HepG2 (cell line): ENCODE results near the gene PRSS33. TPM values are rescaled to one million over a fixed set of nuclear protein-coding genes. Genes with fewer than 3 reads are reported as not detected.

Experiments used
- ARID4A ChIP-seq: sonication (generic); formaldehyde crosslinking; IDR thresholded peaks from 2 replicates; pipeline ENCODE4 v1.5.0; 2020; ENCODE audit warnings: mild to moderate bottlenecking, missing genetic modification reagents, borderline replicate concordance
- ETS1 ChIP-seq: sonication (generic); formaldehyde crosslinking; IDR thresholded peaks from 2 replicates; pipeline ENCODE4 v1.4.0; 2020; ENCODE audit warnings: missing genetic modification reagents
- HOXA3 ChIP-seq: sonication (generic); formaldehyde crosslinking; IDR thresholded peaks from 2 replicates; pipeline ENCODE4 v1.5.0; 2020; ENCODE audit warnings: missing genetic modification reagents
- MEF2D ChIP-seq: sonication (generic); formaldehyde crosslinking; IDR thresholded peaks from 2 replicates; pipeline ENCODE4 v1.5.1; 2020; ENCODE audit warnings: mild to moderate bottlenecking, missing genetic modification reagents
- MLXIP ChIP-seq: sonication (generic); formaldehyde crosslinking; IDR thresholded peaks from 2 replicates; pipeline ENCODE4 v1.9.0; 2021; ENCODE audit warnings: missing genetic modification reagents, borderline replicate concordance
- PLRG1 ChIP-seq: fragments of 450-650 bp; conservative IDR thresholded peaks from 2 replicates; pipeline ENCODE4 v1.6.1; 2016
- POLR2AphosphoS5 ChIP-seq: IDR thresholded peaks from 2 replicates; pipeline ENCODE4 v1.6.1; 2012; ENCODE audit warnings: low read depth, low read length
- RFXANK ChIP-seq: IDR thresholded peaks from 2 replicates; pipeline ENCODE4 v1.6.1; 2016
- ZBTB7B ChIP-seq: sonication (generic); formaldehyde crosslinking; IDR thresholded peaks from 2 replicates; pipeline ENCODE4 v1.4.0; 2020; ENCODE audit warnings: missing genetic modification reagents
- ZEB1 ChIP-seq: IDR thresholded peaks from 2 replicates; pipeline ENCODE4 v1.6.1; 2012; ENCODE audit warnings: mild to moderate bottlenecking, low read depth, inconsistent platforms; ENCODE audit not compliant: insufficient replicate concordance
- ZFP36L2 ChIP-seq: sonication (generic); formaldehyde crosslinking; IDR thresholded peaks from 2 replicates; pipeline ENCODE4 v1.4.0; 2020; ENCODE audit warnings: missing genetic modification reagents
- ZNF235 ChIP-seq: sonication (generic); formaldehyde crosslinking; IDR thresholded peaks from 2 replicates; pipeline ENCODE4 v1.8.1; 2023; ENCODE audit warnings: mild to moderate bottlenecking, missing genetic modification reagents, borderline replicate concordance
- ZNF343 ChIP-seq: sonication (generic); formaldehyde crosslinking; IDR thresholded peaks from 2 replicates; pipeline ENCODE4 v1.4.0; 2020; ENCODE audit warnings: mild to moderate bottlenecking, missing genetic modification reagents
- ZNF512 ChIP-seq: sonication (generic); formaldehyde crosslinking; IDR thresholded peaks from 2 replicates; pipeline ENCODE4 v1.4.0; 2020; ENCODE audit warnings: mild to moderate bottlenecking, missing genetic modification reagents
- ZNF546 ChIP-seq: sonication (generic); formaldehyde crosslinking; conservative IDR thresholded peaks from 2 replicates; pipeline ENCODE4 v1.8.1; 2023; ENCODE audit warnings: mild to moderate bottlenecking, missing genetic modification reagents
- ZNF737 ChIP-seq: sonication (generic); formaldehyde crosslinking; IDR thresholded peaks from 2 replicates; pipeline ENCODE4 v1.5.0; 2020; ENCODE audit warnings: missing genetic modification reagents, mild to moderate bottlenecking, borderline replicate concordance
- ZSCAN5A ChIP-seq: sonication (generic); formaldehyde crosslinking; IDR thresholded peaks from 2 replicates; pipeline ENCODE4 v1.8.0; 2022; ENCODE audit warnings: mild to moderate bottlenecking, missing genetic modification reagents, borderline replicate concordance
- polyA plus RNA-seq, 8 experiments: library from polyadenylated mRNA; depleted of rRNA in 3 of 8; stranded (reverse) in 7 of 8; unstranded in 1 of 8; fragments of >200 nt; fragmentation: Illumina TruSeq in 4 of 8; extraction: Trizol in 4 of 8; gene quantifications; 2 replicates each; pipeline versions ENCODE4 v1.2.1 to v1.2.3, GENCODE V29; 2011 to 2016; ENCODE audit warnings: low read depth in 4 of 8, missing spikeins in 1 of 8, mixed read lengths in 1 of 8; ENCODE audit not compliant: insufficient read depth in 1 of 8
- total RNA-seq, 5 experiments: library from RNA; depleted of rRNA; stranded (reverse); fragments of >200 nt; fragmentation: Illumina TruSeq; extraction: Trizol; gene quantifications; 2 replicates each; pipeline ENCODE4 v1.2.3, GENCODE V29; 2016; ENCODE audit warnings: low read depth in 1 of 5

PRSS33 gene
- total and polyA plus RNA-seq, 2 of the 13 experiments (the other 11 are each of a cell fraction or from before 2014, with no cell fraction given) = not detected

- TF ChIP-seq ZNF512 (CRISPR knock-in tag) (no peak), RFXANK (no peak), POLR2AphosphoS5 (0 out of 2 replicates have a peak, but pooled peaks have one; percentile 13), ZFP36L2 (CRISPR knock-in tag) (no peak), ZNF737 (CRISPR knock-in tag) (no peak), ZNF235 (CRISPR knock-in tag) (0 out of 2 replicates have a peak, but pooled peaks have one; percentile 60), MEF2D (CRISPR knock-in tag) (no peak), ETS1 (CRISPR knock-in tag) (no peak), ZNF546 (CRISPR knock-in tag) (no peak), PLRG1 (no peak), ZEB1 (no peak), ARID4A (CRISPR knock-in tag) (no peak), ZSCAN5A (CRISPR knock-in tag) (no peak), ZNF343 (CRISPR knock-in tag) (no peak), HOXA3 (CRISPR knock-in tag) (peak; percentile 6; the same call in 1 of the 2 replicates), ZBTB7B (CRISPR knock-in tag) (no peak), MLXIP (CRISPR knock-in tag) (no peak)
These were observed 8.8 kb downstream of the PRSS33 start (continued) for GRCh38 chr16:2778630-2778958.
